Left cardiac atrium (tissue), 2 donors: ENCODE measurements around the gene CFAP69. TPM values are rescaled to one million over a fixed set of nuclear protein-coding genes. Genes with fewer than 3 reads are reported as not detected.

ENCODE experiments used
- total RNA-seq, 2 donors: library from RNA; stranded (reverse); fragmentation: NEBNext Ultra II Directional; extraction: Animal tissue kit (Norgen Biotek cat#: 25700); gene quantifications; one replicate each; pipeline ENCODE4 v1.2.1, GENCODE V29; 2021
- donor health status: DM: no; HTN: yes; CAD: no; lungs with severe emphysema.
- donor health status: DM: yes; HTN: yes; CAD: no.

CFAP69 gene
- total RNA-seq, 2 donors from 2014 or later: 3.4 to 4.5 TPM

Other genes with a start within 250 kb of the CFAP69 start
- 10 to 100 TPM in 1 of 2 donors, 1 to 10 TPM in 1; 6.1 to 12.0 TPM for gene STEAP1, start 90.7 kb upstream of the CFAP69 start, total RNA-seq
- gene STEAP2, start 33.4 kb upstream of the CFAP69 start, total RNA-seq: 10 to 100 TPM; 22.0 to 28.2 TPM
- gene FAM237B, start 76.1 kb downstream of the CFAP69 start, total RNA-seq: not detected
- gene GTPBP10, start 101.5 kb downstream of the CFAP69 start, total RNA-seq: 10 to 100 TPM; 17.8 to 24.3 TPM
- 10 to 100 TPM; 31.8 to 35.5 TPM for gene CLDN12, start 158.3 kb downstream of the CFAP69 start, total RNA-seq
- not detected for gene PTTG1IP2, start 224.5 kb downstream of the CFAP69 start, total RNA-seq